ENCODE results near the gene RADIL.

RADIL gene

GRCh38 chr7:4916113-4916512 is 32.6 kb upstream of the RADIL start:
- no peak overlapping the region for H3K4me3 ChIP-seq (replicated peaks in 1 of 2; ENCODE audit: low read depth in 2 of 2, low read length in 2 of 2)
- no peak for DNase-seq (ENCODE audit: low read depth in 2 of 2)
- no peak for TF ChIP-seq CTCF (IDR thresholded peaks at IDR 0.05; ENCODE audit: low read depth, low read length)

- H3K4me3 ChIP-seq (replicated peaks in 1 of 2; ENCODE audit: low read depth in 2 of 2, low read length in 2 of 2) = no peak overlapping the region
- no peak for TF ChIP-seq CTCF (IDR thresholded peaks at IDR 0.05; ENCODE audit: low read depth, low read length)
- no peak for DNase-seq (ENCODE audit: low read depth in 2 of 2)
Measured at GRCh38 chr7:4911111-4911828, 27.8 kb upstream of the RADIL start.

GRCh38 chr7:4906682-4907081 is 23.2 kb upstream of the RADIL start:
- H3K4me3 ChIP-seq (replicated peaks in 1 of 2; ENCODE audit: low read depth in 2 of 2, low read length in 2 of 2) = no peak overlapping the region
- DNase-seq (ENCODE audit: low read depth in 2 of 2) = no peak
- no peak for TF ChIP-seq CTCF (IDR thresholded peaks at IDR 0.05; ENCODE audit: low read depth, low read length)

- no peak for TF ChIP-seq CTCF (IDR thresholded peaks at IDR 0.05; ENCODE audit: low read depth, low read length)
- DNase-seq (ENCODE audit: low read depth in 2 of 2) = no peak
- no peak overlapping the region for H3K4me3 ChIP-seq (replicated peaks in 1 of 2; ENCODE audit: low read depth in 2 of 2, low read length in 2 of 2)
Measured at GRCh38 chr7:4905171-4905570, 21.7 kb upstream of the RADIL start.

GRCh38 chr7:4904346-4904745 is 20.8 kb upstream of the RADIL start:
- no peak overlapping the region for H3K4me3 ChIP-seq (replicated peaks in 1 of 2; ENCODE audit: low read depth in 2 of 2, low read length in 2 of 2)
- no peak for DNase-seq (ENCODE audit: low read depth in 2 of 2)
- TF ChIP-seq CTCF (IDR thresholded peaks at IDR 0.05; ENCODE audit: low read depth, low read length) = no peak

- no peak for DNase-seq (ENCODE audit: low read depth in 2 of 2)
- no peak overlapping the region for H3K4me3 ChIP-seq (replicated peaks in 1 of 2; ENCODE audit: low read depth in 2 of 2, low read length in 2 of 2)
- no peak for TF ChIP-seq CTCF (IDR thresholded peaks at IDR 0.05; ENCODE audit: low read depth, low read length)
Measured at GRCh38 chr7:4895766-4896165, 12.2 kb upstream of the RADIL start.

GRCh38 chr7:4894482-4894881 is 11.0 kb upstream of the RADIL start:
- TF ChIP-seq CTCF (IDR thresholded peaks at IDR 0.05; ENCODE audit: low read depth, low read length) = no peak
- no peak for DNase-seq (ENCODE audit: low read depth in 2 of 2)
- no peak overlapping the region for H3K4me3 ChIP-seq (replicated peaks in 1 of 2; ENCODE audit: low read depth in 2 of 2, low read length in 2 of 2)

Data from cardiac fibroblast (primary cell).